ENCODE data around the gene PITPNM1. TPM values are rescaled to one million over a fixed set of nuclear protein-coding genes. Genes with fewer than 3 reads are reported as not detected.

The PITPNM1 gene
- total RNA-seq, 1 donor from 2014 or later: 120 TPM

DNA sequence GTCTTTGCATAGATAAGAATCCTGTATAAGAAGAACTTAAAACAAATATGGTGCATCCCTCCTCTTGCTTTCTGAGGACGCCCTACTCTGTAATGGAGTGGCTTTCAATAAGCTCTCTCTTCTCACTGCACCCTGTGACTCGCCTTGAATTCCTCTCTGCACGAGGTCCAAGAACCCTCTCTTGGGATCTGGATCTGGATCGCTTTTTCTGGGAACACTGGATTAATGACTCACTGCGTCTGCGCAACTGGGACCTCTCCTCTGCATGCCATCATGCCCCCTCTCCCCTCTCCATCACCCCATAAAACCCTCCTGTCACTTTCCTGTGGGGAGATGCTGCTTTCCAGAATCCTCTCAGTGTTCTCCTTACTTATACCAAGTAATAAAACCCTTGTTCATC, 33.1 kb upstream of the PITPNM1 start:
- no peaks in the 10 kb centered on the region for H3K27me3 Mint-ChIP-seq (ENCODE audit: low read depth)
- no peak for DNase-seq (ENCODE audit: low spot score)
- no peaks in the 10 kb centered on the region for H3K4me1 Mint-ChIP-seq (ENCODE audit: low read depth)
- H3K36me3 Mint-ChIP-seq (ENCODE audit: low read depth): no peaks in the 10 kb centered on the region
- peaks cover 14% of the 10 kb centered on the region for H3K9me3 Mint-ChIP-seq
- intact Hi-C loops (cut with micrococcal nuclease): no loop called here
- H3K27ac Mint-ChIP-seq: no peak overlapping the region
- H3K4me3 Mint-ChIP-seq (ENCODE audit: low read depth): no peak overlapping the region

DNA sequence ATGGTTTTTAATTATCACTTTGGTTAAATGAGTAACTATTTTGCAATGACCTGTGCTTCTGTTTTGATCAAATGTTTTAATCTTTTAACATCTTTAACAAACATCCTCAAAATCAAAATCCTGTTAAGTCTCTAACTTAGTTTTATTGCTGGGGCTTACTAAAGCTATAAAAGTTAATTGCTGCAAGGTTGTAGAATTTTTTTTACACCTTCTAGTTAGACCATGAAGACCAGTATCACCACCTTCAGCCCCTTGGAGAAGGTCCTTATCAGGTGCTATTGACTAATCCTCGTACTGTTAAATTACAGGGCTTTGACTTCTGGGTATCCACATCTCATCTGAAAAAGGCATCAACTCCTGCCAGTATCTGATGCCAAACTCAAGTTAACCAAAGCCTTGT, 30.4 kb upstream of the PITPNM1 start:
- Mint-ChIP-seq H3K36me3 (ENCODE audit: low read depth) (no peaks in the 10 kb centered on the region), H3K27ac (no peak overlapping the region), H3K9me3 (peaks cover 22% of the 10 kb centered on the region), H3K4me1 (ENCODE audit: low read depth) (no peaks in the 10 kb centered on the region), H3K4me3 (ENCODE audit: low read depth) (no peak overlapping the region), H3K27me3 (ENCODE audit: low read depth) (peaks cover 2% of the 10 kb centered on the region)
- DNase-seq (ENCODE audit: low spot score): no peak
- intact Hi-C loops (cut with micrococcal nuclease): no loop called here

DNA sequence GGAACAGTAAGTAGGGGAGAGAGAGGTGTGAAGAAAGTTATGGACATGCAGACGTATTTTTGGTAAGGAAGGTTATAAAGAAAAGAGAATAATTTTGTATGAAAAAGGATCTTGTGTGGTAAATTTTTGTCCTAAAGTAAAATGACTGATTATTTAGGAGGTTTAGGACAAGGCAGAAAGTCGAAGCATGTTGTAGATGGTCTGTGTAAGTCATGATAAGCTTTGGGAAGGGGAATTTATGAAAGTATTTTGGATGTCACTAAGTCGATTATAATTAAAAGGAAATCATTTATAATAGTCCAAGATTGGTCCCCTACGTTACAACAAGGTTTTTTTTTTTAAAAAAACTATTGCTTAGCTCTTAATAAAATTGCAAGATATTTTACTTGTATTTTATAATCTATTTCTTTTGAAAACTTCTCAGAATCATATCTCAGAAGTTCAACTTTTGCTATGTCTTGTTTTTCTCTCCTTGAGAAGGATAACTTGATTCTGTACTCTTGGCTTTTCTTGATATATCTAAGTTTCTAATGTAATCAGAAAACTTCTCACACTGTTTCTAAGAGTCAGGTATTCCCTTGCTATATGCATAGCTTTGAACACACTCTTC, 29.0 kb upstream of the PITPNM1 start:
- Mint-ChIP-seq H3K27me3 (ENCODE audit: low read depth) (peaks cover 4% of the 10 kb centered on the region), H3K4me3 (ENCODE audit: low read depth) (no peak overlapping the region), H3K9me3 (peaks cover 22% of the 10 kb centered on the region), H3K36me3 (ENCODE audit: low read depth) (no peaks in the 10 kb centered on the region), H3K27ac (no peak overlapping the region), H3K4me1 (ENCODE audit: low read depth) (no peaks in the 10 kb centered on the region)
- intact Hi-C loops (cut with micrococcal nuclease): no loop called here
- DNase-seq (ENCODE audit: low spot score): no peak

DNA sequence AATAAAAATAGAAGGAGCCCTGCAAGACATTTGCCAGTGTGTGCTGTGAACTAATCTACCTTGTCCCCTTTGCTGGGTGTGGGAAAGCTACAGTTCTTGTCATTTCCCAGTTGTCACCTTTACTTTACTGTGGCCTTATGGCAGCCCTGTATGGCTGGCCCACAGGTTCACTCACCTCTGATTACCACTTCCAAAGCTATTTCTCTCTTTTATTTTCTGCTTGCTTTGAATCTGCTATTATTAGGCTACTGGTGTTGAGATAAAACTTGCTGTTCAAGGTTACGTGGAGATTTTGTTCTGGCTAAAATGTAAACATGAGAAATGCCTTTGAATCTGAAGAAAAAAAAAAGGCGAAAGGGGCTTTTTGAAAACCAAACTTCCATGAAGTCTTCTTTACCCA, 27.7 kb upstream of the PITPNM1 start:
- DNase-seq (ENCODE audit: low spot score): no peak
- H3K4me3 Mint-ChIP-seq (ENCODE audit: low read depth): no peak overlapping the region
- intact Hi-C loops (cut with micrococcal nuclease): no loop called here
- no peaks in the 10 kb centered on the region for H3K4me1 Mint-ChIP-seq (ENCODE audit: low read depth)
- H3K27me3 Mint-ChIP-seq (ENCODE audit: low read depth): peaks cover 5% of the 10 kb centered on the region
- H3K27ac Mint-ChIP-seq: no peak overlapping the region
- peaks cover 22% of the 10 kb centered on the region for H3K9me3 Mint-ChIP-seq
- H3K36me3 Mint-ChIP-seq (ENCODE audit: low read depth): no peaks in the 10 kb centered on the region

DNA sequence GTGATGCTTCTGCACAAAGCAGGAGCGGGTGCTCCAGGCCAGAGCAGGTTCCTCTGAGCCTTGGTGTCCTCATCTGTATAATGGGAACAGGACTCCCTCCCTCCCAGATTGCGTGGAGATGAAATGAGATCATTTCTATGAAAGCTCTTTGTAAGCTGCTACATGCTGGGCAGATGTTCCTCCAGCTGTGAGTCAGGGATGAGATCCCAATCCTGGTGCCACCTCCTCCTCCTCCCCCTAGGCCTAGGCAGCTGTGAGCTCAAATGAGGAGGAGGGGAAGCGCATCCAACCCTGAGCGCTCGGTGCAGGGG, 25.1 kb upstream of the PITPNM1 start:
- Mint-ChIP-seq H3K4me1 (ENCODE audit: low read depth) (no peaks in the 10 kb centered on the region), H3K9me3 (peaks cover 22% of the 10 kb centered on the region), H3K36me3 (ENCODE audit: low read depth) (no peaks in the 10 kb centered on the region), H3K27ac (no peak overlapping the region), H3K27me3 (ENCODE audit: low read depth) (peaks cover 12% of the 10 kb centered on the region), H3K4me3 (ENCODE audit: low read depth) (no peak overlapping the region)
- intact Hi-C loops (cut with micrococcal nuclease): no loop called here
- no peak for DNase-seq (ENCODE audit: low spot score)

DNA sequence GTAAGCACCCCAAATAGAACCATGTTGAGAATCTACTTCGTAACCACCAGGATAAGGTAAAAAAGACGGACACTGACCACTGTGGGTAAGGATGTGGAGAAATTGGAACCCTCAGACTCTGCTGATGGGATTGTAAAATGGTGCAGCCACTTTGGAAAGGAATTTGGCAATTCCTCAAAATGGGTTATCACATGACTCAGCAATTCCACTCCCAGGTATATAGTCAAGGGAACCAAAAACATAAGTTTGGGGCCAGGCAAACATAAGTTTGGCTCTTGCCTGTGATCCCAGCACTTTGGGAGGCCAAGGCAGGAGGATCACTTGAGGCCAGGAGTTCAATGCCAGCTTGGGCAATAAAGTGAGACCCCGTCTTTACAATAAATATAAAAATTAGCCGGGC, 23.2 kb upstream of the PITPNM1 start:
- intact Hi-C loops (cut with micrococcal nuclease): no loop called here
- DNase-seq (ENCODE audit: low spot score): no peak
- Mint-ChIP-seq H3K36me3 (ENCODE audit: low read depth) (no peaks in the 10 kb centered on the region), H3K27ac (no peak overlapping the region), H3K4me1 (ENCODE audit: low read depth) (no peaks in the 10 kb centered on the region), H3K4me3 (ENCODE audit: low read depth) (no peak overlapping the region), H3K9me3 (peaks cover 9% of the 10 kb centered on the region), H3K27me3 (ENCODE audit: low read depth) (peaks cover 12% of the 10 kb centered on the region)

DNA sequence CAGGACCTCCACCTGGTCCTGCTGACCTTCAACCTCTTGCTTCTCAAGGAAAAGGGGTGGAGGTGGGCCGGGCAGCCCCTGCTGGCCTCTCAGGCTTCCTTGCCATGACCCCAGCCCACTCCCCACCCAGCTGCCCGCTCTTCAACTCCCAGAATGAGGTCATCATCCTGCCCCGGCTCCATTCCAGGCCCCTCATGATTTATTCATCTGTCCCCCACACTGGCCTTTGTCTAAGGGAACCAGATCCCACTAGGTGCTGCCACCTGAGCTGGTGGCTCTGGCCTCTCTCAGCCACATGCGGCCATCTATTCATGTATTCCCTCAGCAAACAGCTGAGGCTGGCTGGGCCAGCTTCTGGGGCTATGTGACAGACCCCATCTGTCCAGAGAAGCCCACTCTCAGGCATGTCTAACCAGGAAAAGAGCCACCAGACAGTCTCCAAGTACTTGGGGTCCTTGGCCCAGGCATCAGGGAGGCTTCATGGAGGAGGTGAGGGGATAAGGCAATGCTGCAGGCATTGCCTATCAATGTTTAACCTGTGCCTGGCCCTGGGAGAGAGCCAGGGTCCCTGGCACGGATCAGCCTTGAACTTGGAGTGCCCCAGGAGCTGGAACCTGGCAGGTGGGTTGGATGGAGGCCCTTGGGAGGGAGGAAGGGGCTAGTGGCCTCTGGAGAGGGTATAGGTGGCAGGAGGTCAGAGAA, 20.3 kb upstream of the PITPNM1 start:
- no peaks in the 10 kb centered on the region for H3K4me1 Mint-ChIP-seq (ENCODE audit: low read depth)
- H3K9me3 Mint-ChIP-seq: no peaks in the 10 kb centered on the region
- intact Hi-C loops (cut with micrococcal nuclease): no loop called here
- peaks cover 11% of the 10 kb centered on the region for H3K27me3 Mint-ChIP-seq (ENCODE audit: low read depth)
- no peak for DNase-seq (ENCODE audit: low spot score)
- no peak overlapping the region for H3K4me3 Mint-ChIP-seq (ENCODE audit: low read depth)
- no peak overlapping the region for H3K27ac Mint-ChIP-seq
- H3K36me3 Mint-ChIP-seq (ENCODE audit: low read depth): no peaks in the 10 kb centered on the region

DNA sequence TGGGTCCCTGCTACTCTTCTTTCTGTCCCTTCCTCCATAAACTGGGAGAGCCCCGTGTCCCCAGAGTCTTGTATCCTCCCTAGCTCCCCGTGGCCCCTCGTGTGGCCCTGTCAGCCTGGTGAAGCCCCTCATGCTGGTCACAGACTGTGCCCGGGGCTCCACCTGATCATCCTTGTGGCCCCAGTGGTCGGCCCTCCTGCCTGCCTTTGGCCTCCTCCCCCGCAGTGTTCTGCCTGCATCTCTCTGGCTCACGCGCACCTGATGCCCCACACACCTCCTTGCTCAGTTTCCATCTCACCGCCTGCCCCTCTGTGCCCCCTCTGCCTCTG, 19.3 kb upstream of the PITPNM1 start:
- intact Hi-C loops (cut with micrococcal nuclease): no loop called here
- Mint-ChIP-seq H3K27ac (no peak overlapping the region), H3K4me1 (ENCODE audit: low read depth) (no peaks in the 10 kb centered on the region), H3K27me3 (ENCODE audit: low read depth) (peaks cover 11% of the 10 kb centered on the region), H3K9me3 (no peaks in the 10 kb centered on the region), H3K4me3 (ENCODE audit: low read depth) (no peak overlapping the region), H3K36me3 (ENCODE audit: low read depth) (no peaks in the 10 kb centered on the region)
- no peak for DNase-seq (ENCODE audit: low spot score)

DNA sequence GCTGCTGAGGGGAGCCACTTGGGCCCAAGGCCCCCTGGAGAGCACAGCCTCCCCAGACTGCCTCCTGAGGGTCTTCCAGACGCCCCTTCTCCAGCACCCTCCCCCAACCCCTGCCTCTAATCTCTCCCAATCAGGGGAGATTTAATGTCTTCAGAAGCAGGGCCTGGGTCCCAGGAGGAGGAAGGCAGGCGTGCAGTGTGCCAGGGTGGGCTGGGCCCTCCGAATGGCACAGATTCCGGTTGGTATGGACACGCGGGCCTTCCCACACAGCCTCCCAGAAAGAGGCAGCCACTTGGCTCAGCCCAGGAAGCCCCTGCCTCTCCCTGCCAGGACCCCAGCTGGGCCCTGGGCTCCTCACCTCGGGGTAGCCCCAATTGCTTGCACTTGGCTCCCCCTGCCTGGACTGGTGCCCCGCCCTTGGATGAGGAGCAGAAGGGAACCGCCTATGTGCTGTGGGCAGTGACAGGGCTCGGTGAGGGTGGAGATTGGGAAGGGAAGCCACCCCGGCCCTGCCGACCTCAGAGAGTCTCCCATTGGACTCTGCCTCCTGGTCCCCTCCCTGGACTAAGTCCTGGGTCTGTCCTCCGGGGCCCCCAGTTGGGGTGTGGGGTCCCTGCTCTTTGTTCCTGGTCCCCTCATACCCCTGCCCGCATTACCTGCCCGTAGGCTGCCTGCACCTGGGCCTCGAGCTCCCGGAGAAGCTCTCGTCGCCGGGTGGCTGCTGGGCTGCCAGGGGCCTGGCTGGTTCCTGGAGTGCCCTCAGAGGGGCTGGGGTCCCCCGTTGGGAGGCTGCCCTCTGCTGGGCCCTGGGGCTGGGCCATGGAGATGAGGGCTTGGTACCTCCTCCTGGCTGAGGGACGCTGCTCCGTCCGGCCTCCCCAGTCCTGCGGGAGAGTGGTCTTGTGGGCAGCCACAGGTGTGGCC, 18.7 kb upstream of the PITPNM1 start:
- intact Hi-C loops (cut with micrococcal nuclease): no loop called here
- no peak for DNase-seq (ENCODE audit: low spot score)
- Mint-ChIP-seq H3K4me3 (ENCODE audit: low read depth) (no peak overlapping the region), H3K36me3 (ENCODE audit: low read depth) (no peaks in the 10 kb centered on the region), H3K27me3 (ENCODE audit: low read depth) (peaks cover 7% of the 10 kb centered on the region), H3K4me1 (ENCODE audit: low read depth) (no peaks in the 10 kb centered on the region), H3K27ac (no peak overlapping the region), H3K9me3 (no peaks in the 10 kb centered on the region)

DNA sequence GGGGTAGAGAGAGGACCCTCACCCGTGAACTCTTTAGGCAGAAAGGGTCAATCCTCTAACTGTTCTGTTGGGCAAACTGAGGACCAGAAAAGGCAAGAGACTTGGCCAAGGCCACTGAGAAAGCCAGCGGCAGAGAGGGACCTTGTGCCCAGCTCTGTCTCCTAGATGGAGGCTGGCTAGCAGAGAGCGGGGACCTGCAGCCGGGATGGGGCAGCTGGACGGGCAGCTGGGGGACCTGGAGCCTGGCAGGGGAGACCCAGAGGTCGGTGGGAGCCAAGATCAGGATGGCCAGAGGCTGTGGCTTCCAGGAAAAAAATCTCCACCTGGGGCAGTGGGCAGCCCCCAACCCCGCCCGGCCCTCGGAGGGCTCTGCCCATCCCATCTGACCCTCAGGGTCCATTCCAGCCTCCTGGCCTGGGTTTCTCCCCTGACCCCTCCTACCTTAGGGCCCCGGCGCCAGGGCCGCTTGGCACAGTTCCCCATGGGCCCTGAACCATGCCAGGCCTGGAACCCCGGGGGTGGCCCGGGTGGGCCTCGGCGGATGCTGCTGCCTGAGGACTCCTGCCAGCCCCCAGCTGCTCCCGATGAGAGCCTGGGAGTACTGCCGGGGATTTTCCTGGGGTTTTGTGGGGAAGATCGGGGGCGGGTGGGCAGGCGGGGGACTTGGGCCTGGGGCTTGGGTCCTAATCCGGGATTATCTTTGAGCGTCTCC, 17.8 kb upstream of the PITPNM1 start, which contains the start of gene CABP2:
Gene CABP2, minus strand, starts transcription at position 603 of the 712 bp plus-strand sequence. Its CDS starts 120 bp downstream, at position 483.
- Mint-ChIP-seq H3K4me1 (ENCODE audit: low read depth) (no peaks in the 10 kb centered on the region), H3K4me3 (ENCODE audit: low read depth) (no peak within 1 kb of the TSS), H3K9me3 (no peaks in the 10 kb centered on the region), H3K27me3 (ENCODE audit: low read depth) (peaks cover 7% of the 10 kb centered on the region), H3K27ac (no peak within 1 kb of the TSS), H3K36me3 (ENCODE audit: low read depth) (no peaks in the 10 kb centered on the region)
- intact Hi-C loops (cut with micrococcal nuclease): no loop called here
- no peak for DNase-seq (ENCODE audit: low spot score)

DNA sequence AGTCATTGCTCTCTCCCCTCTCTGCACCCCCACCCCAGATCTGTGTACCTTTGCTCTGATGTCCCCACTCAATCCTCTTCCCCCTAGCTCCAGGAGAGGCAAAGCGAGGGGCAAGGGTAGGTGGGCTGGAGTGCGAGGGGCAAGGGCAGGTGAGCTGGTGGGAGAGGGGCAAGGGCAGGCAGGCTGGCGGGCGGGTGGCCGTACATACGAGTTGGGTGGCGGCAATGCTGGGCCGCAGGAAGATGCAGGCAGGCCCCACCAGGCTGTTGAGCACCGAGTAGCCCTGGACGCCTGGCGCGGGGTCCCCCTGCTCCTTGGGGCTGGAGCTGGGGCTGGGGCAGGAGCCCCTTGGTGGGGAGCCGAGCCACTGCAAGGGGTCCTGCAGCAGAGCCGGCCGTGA, 17.2 kb upstream of the PITPNM1 start:
- no peak overlapping the region for H3K4me3 Mint-ChIP-seq (ENCODE audit: low read depth)
- no peak for DNase-seq (ENCODE audit: low spot score)
- no peak overlapping the region for H3K27ac Mint-ChIP-seq
- H3K4me1 Mint-ChIP-seq (ENCODE audit: low read depth): no peaks in the 10 kb centered on the region
- no peaks in the 10 kb centered on the region for H3K9me3 Mint-ChIP-seq
- no peaks in the 10 kb centered on the region for H3K36me3 Mint-ChIP-seq (ENCODE audit: low read depth)
- H3K27me3 Mint-ChIP-seq (ENCODE audit: low read depth): peaks cover 4% of the 10 kb centered on the region
- intact Hi-C loops (cut with micrococcal nuclease): no loop called here

DNA sequence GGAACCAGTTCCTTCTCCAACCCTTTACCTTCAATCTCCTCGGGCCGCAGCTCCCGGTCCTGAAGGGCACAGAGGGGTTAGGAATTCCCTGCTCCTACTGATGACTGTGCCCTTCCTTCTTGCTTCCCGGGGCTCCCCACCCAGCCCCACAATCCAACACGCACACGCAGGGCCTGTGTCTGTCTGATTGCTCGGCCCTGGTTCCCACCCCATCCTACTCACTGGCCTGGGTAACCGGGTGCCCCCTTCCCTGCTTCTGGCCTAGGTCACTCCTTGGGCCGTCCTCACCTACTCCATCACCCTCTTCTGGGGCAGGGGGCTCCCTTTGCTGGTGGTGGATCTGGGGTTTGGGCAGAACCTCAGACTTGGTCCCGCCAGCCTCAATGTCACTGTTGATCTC, 16.8 kb upstream of the PITPNM1 start:
- DNase-seq (ENCODE audit: low spot score): no peak
- Mint-ChIP-seq H3K27me3 (ENCODE audit: low read depth) (peaks cover 2% of the 10 kb centered on the region), H3K36me3 (ENCODE audit: low read depth) (no peaks in the 10 kb centered on the region), H3K9me3 (no peaks in the 10 kb centered on the region), H3K4me3 (ENCODE audit: low read depth) (no peak overlapping the region), H3K27ac (no peak overlapping the region), H3K4me1 (ENCODE audit: low read depth) (no peaks in the 10 kb centered on the region)
- intact Hi-C loops (cut with micrococcal nuclease): no loop called here
